Measurements from ENCODE around the gene TMEM95. TPM values are rescaled to one million over a fixed set of nuclear protein-coding genes. Genes with fewer than 3 reads are reported as not detected.
A peak's percentile ranks its signal among the peaks of the same experiment; 100 is the strongest.
"Not testable (repeated sequence)": the region's sequence is repeated elsewhere in the genome, so short reads cannot be mapped to it uniquely, and the experiment has no call there.

The TMEM95 gene
- total RNA-seq, 2 experiments from 2014 or later, result not detected

- Mint-ChIP-seq H3K4me1 (peaks cover 44% of the 10 kb centered on the region), H3K4me3 (peak overlapping the region; percentile 76), H3K27ac (peak overlapping the region; percentile 90), H3K36me3 (no peaks in the 10 kb centered on the region), H3K27me3 (no peaks in the 10 kb centered on the region), H3K9me3 (no peaks in the 10 kb centered on the region)
- DNase-seq, result no peak
Measured at GRCh38 chr17:7330638-7331015, 24.3 kb upstream of the TMEM95 start.

GRCh38 chr17:7332111-7332510, 22.8 kb upstream of the TMEM95 start:
- DNase-seq, result no peak
- Mint-ChIP-seq H3K4me3 (peak overlapping the region; percentile 62), H3K4me1 (peaks cover 51% of the 10 kb centered on the region), H3K9me3 (no peaks in the 10 kb centered on the region), H3K36me3 (peaks cover 3% of the 10 kb centered on the region), H3K27ac (peak overlapping the region; percentile 85), H3K27me3 (no peaks in the 10 kb centered on the region)

GRCh38 chr17:7332600-7333069, 22.3 kb upstream of the TMEM95 start:
- not testable (repeated sequence) for H3K27me3 Mint-ChIP-seq, H3K9me3 Mint-ChIP-seq, H3K36me3 Mint-ChIP-seq
- H3K4me1 Mint-ChIP-seq, result peaks cover 50% of the 10 kb centered on the region
- peak; percentile 46 for DNase-seq
- peak overlapping the region; percentile 85 for H3K27ac Mint-ChIP-seq
- H3K4me3 Mint-ChIP-seq, result peak overlapping the region; percentile 62

GRCh38 chr17:7334938-7335538, 19.9 kb upstream of the TMEM95 start:
- peak overlapping the region; percentile 90 for H3K4me3 Mint-ChIP-seq
- H3K9me3 Mint-ChIP-seq, result no peaks in the 10 kb centered on the region
- peaks cover 50% of the 10 kb centered on the region for H3K4me1 Mint-ChIP-seq
- H3K36me3 Mint-ChIP-seq, result peaks cover 24% of the 10 kb centered on the region
- no peaks in the 10 kb centered on the region for H3K27me3 Mint-ChIP-seq
- H3K27ac Mint-ChIP-seq, result peak overlapping the region; percentile 98
- no peak for DNase-seq

GRCh38 chr17:7335765-7336164, 19.2 kb upstream of the TMEM95 start:
- Mint-ChIP-seq H3K4me1 (peaks cover 50% of the 10 kb centered on the region), H3K4me3 (peak overlapping the region; percentile 90), H3K27ac (peak overlapping the region; percentile 98), H3K36me3 (peaks cover 24% of the 10 kb centered on the region)
- DNase-seq, H3K27me3 Mint-ChIP-seq, H3K9me3 Mint-ChIP-seq: not testable (repeated sequence)

GRCh38 chr17:7336240-7337175, 18.4 kb upstream of the TMEM95 start, which contains the start of gene ACAP1:
Gene ACAP1, plus strand, starts transcription at chr17:7336529. Its CDS starts 206 bp downstream, at chr17:7336735.
- Mint-ChIP-seq H3K27me3 (no peaks in the 10 kb centered on the region), H3K36me3 (peaks cover 26% of the 10 kb centered on the region), H3K27ac (peak within 1 kb of the TSS; percentile 98), H3K4me3 (peak within 1 kb of the TSS; percentile 90), H3K9me3 (no peaks in the 10 kb centered on the region), H3K4me1 (peaks cover 49% of the 10 kb centered on the region)
- DNase-seq, result peak; percentile 82

- H3K36me3 Mint-ChIP-seq, result peaks cover 27% of the 10 kb centered on the region
- not testable (repeated sequence) for H3K27me3 Mint-ChIP-seq, H3K9me3 Mint-ChIP-seq, DNase-seq
- peaks cover 42% of the 10 kb centered on the region for H3K4me1 Mint-ChIP-seq
- H3K27ac Mint-ChIP-seq, result peak overlapping the region; percentile 98
- peak overlapping the region; percentile 90 for H3K4me3 Mint-ChIP-seq
Measured at GRCh38 chr17:7337600-7337999, 17.4 kb upstream of the TMEM95 start.

GRCh38 chr17:7340179-7340578, 14.8 kb upstream of the TMEM95 start:
- Mint-ChIP-seq H3K9me3 (no peaks in the 10 kb centered on the region), H3K27me3 (no peaks in the 10 kb centered on the region), H3K4me3 (no peak overlapping the region), H3K36me3 (peaks cover 28% of the 10 kb centered on the region), H3K27ac (no peak overlapping the region), H3K4me1 (peaks cover 32% of the 10 kb centered on the region)
- DNase-seq, result no peak

GRCh38 chr17:7341842-7342241, 13.1 kb upstream of the TMEM95 start:
- peaks cover 27% of the 10 kb centered on the region for H3K36me3 Mint-ChIP-seq
- H3K27ac Mint-ChIP-seq, result no peak overlapping the region
- peaks cover 21% of the 10 kb centered on the region for H3K4me1 Mint-ChIP-seq
- H3K9me3 Mint-ChIP-seq, result no peaks in the 10 kb centered on the region
- no peaks in the 10 kb centered on the region for H3K27me3 Mint-ChIP-seq
- no peak overlapping the region for H3K4me3 Mint-ChIP-seq
- no peak for DNase-seq

- Mint-ChIP-seq H3K4me1 (peaks cover 13% of the 10 kb centered on the region), H3K27ac (peak overlapping the region; percentile 73)
Measured at GRCh38 chr17:7343250-7343649, 11.7 kb upstream of the TMEM95 start.

GRCh38 chr17:7346761-7347614, 8.0 kb upstream of the TMEM95 start:
- peak overlapping the region; percentile 42 for H3K27ac Mint-ChIP-seq

More at GRCh38 chr17:7343250-7343649, 11.7 kb upstream of the TMEM95 start:
- Mint-ChIP-seq H3K9me3 (no peaks in the 10 kb centered on the region), H3K36me3 (peaks cover 15% of the 10 kb centered on the region), H3K27me3 (no peaks in the 10 kb centered on the region), H3K4me3 (no peak overlapping the region)
- no peak for DNase-seq

GRCh38 chr17:7347630-7348477, 7.1 kb upstream of the TMEM95 start:
- Mint-ChIP-seq H3K27me3 (no peaks in the 10 kb centered on the region), H3K36me3 (peaks cover 27% of the 10 kb centered on the region), H3K4me3 (no peak overlapping the region)

More at GRCh38 chr17:7346761-7347614, 8.0 kb upstream of the TMEM95 start:
- Mint-ChIP-seq H3K36me3 (peaks cover 25% of the 10 kb centered on the region), H3K4me1 (peaks cover 23% of the 10 kb centered on the region), H3K27me3 (no peaks in the 10 kb centered on the region), H3K4me3 (no peak overlapping the region), H3K9me3 (no peaks in the 10 kb centered on the region)
- DNase-seq, result no peak

GRCh38 chr17:7348478-7349242, 6.3 kb upstream of the TMEM95 start:
- H3K36me3 Mint-ChIP-seq, result peaks cover 26% of the 10 kb centered on the region
- no peaks in the 10 kb centered on the region for H3K27me3 Mint-ChIP-seq
- no peak overlapping the region for H3K4me3 Mint-ChIP-seq
- no peak for DNase-seq
- H3K4me1 Mint-ChIP-seq, result peaks cover 31% of the 10 kb centered on the region
- no peaks in the 10 kb centered on the region for H3K9me3 Mint-ChIP-seq
- H3K27ac Mint-ChIP-seq, result peak overlapping the region; percentile 66

More at GRCh38 chr17:7347630-7348477, 7.1 kb upstream of the TMEM95 start:
- Mint-ChIP-seq H3K27ac (peak overlapping the region; percentile 66), H3K4me1 (peaks cover 30% of the 10 kb centered on the region), H3K9me3 (no peaks in the 10 kb centered on the region)
- no peak for DNase-seq

Measured in activated naive CD8-positive, alpha-beta T cell treated with anti-CD3 and anti-CD28 coated beads for 36 hours (primary cell).